ENCODE data around the gene LSP1. TPM values are rescaled to one million over a fixed set of nuclear protein-coding genes. Genes with fewer than 3 reads are reported as not detected.

LSP1 gene
- total and polyA plus RNA-seq, 5 donors: 7.6 to 18.3 (median 13.8) TPM

DNA sequence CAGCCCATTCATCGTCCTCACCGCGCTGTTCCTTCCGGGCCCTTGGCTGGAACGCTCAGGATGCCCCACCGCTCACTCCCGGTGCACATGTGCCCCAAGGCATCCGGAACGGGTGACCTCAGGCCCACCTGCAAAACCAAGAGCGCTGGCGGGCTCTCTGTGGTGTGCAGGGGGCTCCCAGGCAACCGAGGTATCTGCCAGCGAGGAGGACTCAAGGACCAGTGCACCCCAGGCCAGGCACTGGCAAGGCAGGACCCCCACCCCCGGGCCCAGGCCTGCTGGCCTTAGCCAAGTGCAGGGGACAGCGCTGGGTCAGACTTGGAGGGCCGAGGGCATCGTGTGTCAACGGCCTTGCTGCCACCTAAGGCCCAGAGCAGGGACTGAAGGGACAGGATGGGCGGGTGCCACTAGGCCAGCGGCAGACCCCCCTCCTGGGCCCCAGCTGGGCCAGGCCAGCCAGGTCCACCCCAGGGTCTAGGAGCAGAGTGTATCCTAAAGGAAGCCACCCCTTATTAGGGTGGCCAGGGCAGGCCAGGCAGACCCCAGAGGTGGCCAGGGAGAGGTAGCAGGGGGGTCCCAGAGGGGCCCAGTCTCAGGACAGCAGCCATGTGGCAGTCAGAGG is 75.1 kb downstream of the LSP1 start:
- no peaks in the 10 kb centered on the region for H3K4me1 ChIP-seq (ENCODE audit: control insufficient read depth, insufficient read depth, low read length)
- no peaks in the 10 kb centered on the region for H3K27me3 ChIP-seq (ENCODE audit: control insufficient read depth, insufficient read depth)
- DNase-seq (no peak), ATAC-seq (peak in 1 of 2 donors; percentile 8)
- no peaks in the 10 kb centered on the region for H3K9me3 ChIP-seq (ENCODE audit: control insufficient read depth, low read length)
- intact Hi-C loops (cut with DNase I): loop anchor here in 1 of 4 donors (10.0 kb wide), 1 partner anchor 217 kb away; no protein-coding TSS in a partner anchor
- H3K27ac ChIP-seq (ENCODE audit: low read length): peak overlapping the region; percentile 19
- no peak overlapping the region for H3K4me3 ChIP-seq (ENCODE audit: low read length)
- 65% methylated on average over 20 of the region's 20 CpGs for WGBS

DNA sequence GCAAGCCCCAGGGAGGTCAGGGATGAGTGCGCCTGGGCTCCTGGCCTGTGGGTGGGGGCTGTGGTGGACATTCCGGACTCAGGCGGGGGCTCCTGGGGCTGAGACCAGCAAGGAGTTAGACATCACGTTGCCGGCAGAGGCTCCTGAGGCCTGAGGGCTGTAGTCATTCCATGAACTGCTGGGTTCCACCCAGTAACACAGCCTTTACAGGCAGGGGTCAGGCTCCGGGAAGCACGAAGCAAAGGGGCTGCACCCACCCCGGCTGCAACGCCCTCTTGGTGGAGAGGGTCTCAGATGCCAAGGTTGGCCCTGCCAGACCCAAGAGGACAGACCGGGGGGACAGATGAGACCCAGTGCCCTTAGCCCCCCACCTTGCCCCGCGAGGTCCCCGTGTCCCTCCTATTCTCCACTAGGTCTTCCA is 75.6 kb downstream of the LSP1 start:
- 82% methylated on average over 13 of the region's 13 CpGs for WGBS
- no peaks in the 10 kb centered on the region for H3K27me3 ChIP-seq (ENCODE audit: control insufficient read depth, insufficient read depth)
- no peaks in the 10 kb centered on the region for H3K4me1 ChIP-seq (ENCODE audit: control insufficient read depth, insufficient read depth, low read length)
- no peaks in the 10 kb centered on the region for H3K9me3 ChIP-seq (ENCODE audit: control insufficient read depth, low read length)
- DNase-seq: peak in 2 of 3 donors; percentile 58 to 60
- H3K27ac ChIP-seq (ENCODE audit: low read length): no peak overlapping the region
- no peak for ATAC-seq
- intact Hi-C loops (cut with DNase I): loop anchor here in 1 of 4 donors (10.0 kb wide), 1 partner anchor 216 kb away; no protein-coding TSS in a partner anchor
- no peak overlapping the region for H3K4me3 ChIP-seq (ENCODE audit: low read length)

DNA sequence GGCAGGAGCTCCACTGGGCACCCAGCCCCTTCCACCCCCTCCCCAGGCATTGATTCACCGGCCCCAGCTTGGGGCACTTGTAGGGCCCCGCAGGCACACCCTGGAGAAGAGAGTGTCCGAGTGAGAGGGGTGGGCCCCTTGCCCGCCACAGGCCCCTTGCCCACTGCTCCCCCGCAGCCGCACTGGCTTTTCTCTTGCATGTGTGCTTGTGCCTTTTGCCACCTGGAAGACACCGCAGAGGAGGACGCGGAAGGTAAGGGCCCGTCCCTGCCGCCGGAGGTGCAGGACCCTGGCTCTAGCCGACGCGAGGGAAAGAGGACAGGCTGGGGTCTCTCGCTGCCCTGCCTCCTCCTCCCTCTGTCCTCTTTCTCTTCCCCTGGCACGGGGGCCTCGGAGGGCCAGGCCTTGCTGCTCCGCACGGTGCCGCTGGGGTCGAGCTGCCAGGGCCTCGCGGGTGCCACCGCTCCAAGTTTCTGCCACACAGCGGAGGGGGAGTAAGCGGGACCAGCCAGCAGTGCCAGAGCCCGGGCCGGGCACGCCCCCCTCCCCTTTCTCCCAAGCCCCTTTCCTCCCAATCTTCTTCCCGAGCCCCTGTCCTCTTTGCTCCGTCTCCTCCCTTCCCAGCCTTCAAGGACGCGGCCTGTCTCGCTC is 76.1 kb downstream of the LSP1 start:
- DNase-seq (peak in 2 of 3 donors; percentile 44 to 70), ATAC-seq (no peak)
- intact Hi-C loops (cut with DNase I): loop anchor here in 1 of 4 donors (10.0 kb wide), 1 partner anchor 216 kb away; no protein-coding TSS in a partner anchor
- Histone ChIP-seq H3K27me3 (ENCODE audit: control insufficient read depth, insufficient read depth) (no peaks in the 10 kb centered on the region), H3K9me3 (ENCODE audit: control insufficient read depth, low read length) (no peaks in the 10 kb centered on the region), H3K4me3 (ENCODE audit: low read length) (no peak overlapping the region), H3K4me1 (ENCODE audit: control insufficient read depth, insufficient read depth, low read length) (no peaks in the 10 kb centered on the region), H3K27ac (ENCODE audit: low read length) (no peak overlapping the region)
- WGBS: 91% methylated on average over 35 of the region's 35 CpGs

DNA sequence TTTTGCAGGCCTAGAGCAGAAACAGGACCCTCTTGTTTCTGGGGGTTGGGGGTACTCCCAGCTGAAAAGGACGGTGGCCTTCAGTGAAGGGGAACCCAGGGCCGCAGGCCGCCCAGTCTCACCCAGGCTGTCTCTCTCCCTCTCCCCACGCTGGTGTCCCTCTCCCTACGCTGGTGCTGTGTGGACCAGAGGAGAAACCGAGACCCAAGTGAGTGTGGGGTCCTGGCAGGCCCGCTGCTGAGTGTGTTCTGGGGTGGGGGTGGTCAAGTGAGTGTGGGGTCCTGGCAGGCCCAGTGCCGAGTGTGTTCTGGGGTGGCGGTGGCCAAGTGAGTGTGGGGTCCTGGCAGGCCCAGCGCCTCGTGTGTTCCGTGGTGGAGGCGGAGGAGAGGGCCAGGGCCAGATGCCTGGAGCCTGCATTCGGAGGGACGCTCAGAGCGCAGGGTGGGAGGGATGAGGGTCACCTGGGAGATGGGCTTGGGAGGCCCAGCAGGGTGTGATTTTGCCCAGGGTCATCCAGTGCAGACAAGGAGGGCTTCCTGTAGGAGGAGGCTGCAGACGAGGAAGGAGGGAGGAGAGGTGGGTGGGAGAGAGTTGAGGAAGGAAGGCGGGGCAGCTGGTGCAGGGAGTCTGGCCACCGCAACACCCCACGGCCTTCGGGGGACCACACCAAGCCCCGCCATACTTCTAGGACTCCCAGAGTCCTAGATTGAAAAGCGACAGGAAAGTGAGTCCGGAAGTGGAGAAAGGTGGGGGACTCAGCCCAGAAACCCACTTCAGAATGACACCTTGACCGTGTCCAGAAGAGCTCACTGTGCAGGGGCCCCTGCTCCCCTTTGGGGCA is 77.0 kb downstream of the LSP1 start:
- intact Hi-C loops (cut with DNase I): loop anchor here in 1 of 4 donors (10.0 kb wide), 1 partner anchor 215 kb away; no protein-coding TSS in a partner anchor
- peak in 2 of 3 donors; percentile 29 to 35 for DNase-seq

DNA sequence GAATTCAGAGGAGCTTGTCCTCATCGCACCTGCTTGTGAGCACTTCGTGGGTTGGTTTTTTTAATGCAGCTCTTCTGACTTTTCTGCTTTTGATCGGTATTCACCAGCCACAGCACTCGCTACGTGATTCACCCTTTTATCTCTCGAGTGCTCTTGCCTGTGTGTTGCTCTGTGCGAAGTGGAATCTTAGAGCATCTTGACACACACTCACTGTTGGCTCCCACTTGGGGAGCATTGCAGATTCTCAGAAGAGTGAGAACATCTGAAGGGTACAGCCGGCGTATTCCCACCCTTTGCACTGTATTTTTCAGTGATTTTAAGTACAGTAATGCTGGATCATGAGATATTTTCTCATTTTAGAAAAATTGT is 77.6 kb downstream of the LSP1 start:
- 66% methylated on average over 9 of the region's 9 CpGs for WGBS
- no peaks in the 10 kb centered on the region for H3K4me1 ChIP-seq (ENCODE audit: control insufficient read depth, insufficient read depth, low read length)
- no peak for ATAC-seq

More for the DNA sequence above, 77.0 kb downstream of the LSP1 start:
- Histone ChIP-seq H3K27ac (ENCODE audit: low read length) (no peak overlapping the region), H3K4me3 (ENCODE audit: low read length) (no peak overlapping the region), H3K4me1 (ENCODE audit: control insufficient read depth, insufficient read depth, low read length) (no peaks in the 10 kb centered on the region), H3K9me3 (ENCODE audit: control insufficient read depth, low read length) (no peaks in the 10 kb centered on the region), H3K27me3 (ENCODE audit: control insufficient read depth, insufficient read depth) (no peaks in the 10 kb centered on the region)
- no peak for ATAC-seq
- WGBS: 89% methylated on average over 25 of the region's 25 CpGs

DNA sequence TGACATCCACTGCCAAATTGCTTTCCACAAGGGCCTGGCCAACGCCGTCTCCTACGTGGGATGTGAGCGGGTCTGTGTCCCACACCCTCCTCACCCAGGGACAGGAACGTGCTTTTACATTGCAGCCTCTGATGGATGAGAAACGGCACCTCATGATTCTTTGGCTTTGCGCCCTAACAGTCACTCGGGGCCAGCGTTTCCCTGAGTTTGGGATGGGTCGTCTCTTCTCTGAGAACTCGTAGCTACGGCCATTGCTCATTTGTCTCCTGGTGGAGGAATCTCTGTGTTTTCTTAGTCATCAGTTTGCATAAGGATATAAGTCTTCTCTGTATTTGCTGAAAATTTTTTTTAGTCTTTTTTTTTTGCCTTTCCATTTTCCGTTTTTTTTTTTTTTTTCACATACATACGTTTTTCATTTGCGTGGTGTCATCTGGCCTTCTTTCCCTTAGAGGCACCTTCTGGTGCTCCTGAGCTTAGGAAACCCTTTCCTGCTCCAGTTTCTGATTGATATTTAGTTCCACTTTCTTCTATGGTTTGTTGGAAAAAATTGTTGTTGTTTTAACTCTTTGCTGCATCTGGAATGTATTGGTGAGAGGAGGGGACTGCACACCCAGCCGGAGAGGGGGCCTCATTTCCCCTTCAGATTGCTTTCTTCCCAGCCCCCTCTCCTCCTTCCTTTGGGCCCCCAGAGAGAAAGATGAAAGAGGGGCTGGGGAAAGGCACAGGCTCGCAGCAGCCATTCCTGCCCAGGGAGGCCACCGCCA is 78.6 kb downstream of the LSP1 start:
- intact Hi-C loops (cut with DNase I): no loop called here
- 43% methylated on average over 18 of the region's 18 CpGs for WGBS
- no peaks in the 10 kb centered on the region for H3K4me1 ChIP-seq (ENCODE audit: control insufficient read depth, insufficient read depth, low read length)
- peak; percentile 63 to 84 (median 81) for DNase-seq
- H3K27ac ChIP-seq (ENCODE audit: low read length): peak overlapping the region; percentile 43
- no peaks in the 10 kb centered on the region for H3K27me3 ChIP-seq (ENCODE audit: control insufficient read depth, insufficient read depth)
- no peaks in the 10 kb centered on the region for H3K9me3 ChIP-seq (ENCODE audit: control insufficient read depth, low read length)
- peak; percentile 25 to 42 for ATAC-seq
- no peak overlapping the region for H3K4me3 ChIP-seq (ENCODE audit: low read length)

More for the DNA sequence above, 77.6 kb downstream of the LSP1 start:
- Histone ChIP-seq H3K27ac (ENCODE audit: low read length) (no peak overlapping the region), H3K4me3 (ENCODE audit: low read length) (no peak overlapping the region), H3K27me3 (ENCODE audit: control insufficient read depth, insufficient read depth) (no peaks in the 10 kb centered on the region), H3K9me3 (ENCODE audit: control insufficient read depth, low read length) (no peaks in the 10 kb centered on the region)
- no peak for DNase-seq
- intact Hi-C loops (cut with DNase I): no loop called here

DNA sequence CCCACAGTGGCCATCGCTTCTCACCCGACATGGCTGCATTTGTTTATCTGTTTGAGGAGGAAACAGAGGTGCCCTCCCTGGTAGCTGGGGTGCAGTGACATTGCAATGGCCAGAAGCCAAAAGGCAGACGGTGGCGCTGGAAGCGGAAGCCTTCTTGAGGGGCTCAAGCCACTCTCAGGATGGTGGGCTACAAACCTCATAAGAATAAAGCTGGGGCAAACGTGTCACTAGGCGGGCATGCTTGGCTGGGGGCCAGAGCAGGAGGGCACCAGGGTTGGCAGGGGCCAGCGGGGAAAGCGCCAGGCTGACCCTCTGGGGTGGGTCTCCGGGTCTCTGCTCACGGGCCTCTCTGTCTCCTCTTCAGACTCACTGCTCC is 79.2 kb downstream of the LSP1 start:
- intact Hi-C loops (cut with DNase I): no loop called here
- WGBS: 87% methylated on average over 11 of the region's 11 CpGs
- ATAC-seq: no peak

DNA sequence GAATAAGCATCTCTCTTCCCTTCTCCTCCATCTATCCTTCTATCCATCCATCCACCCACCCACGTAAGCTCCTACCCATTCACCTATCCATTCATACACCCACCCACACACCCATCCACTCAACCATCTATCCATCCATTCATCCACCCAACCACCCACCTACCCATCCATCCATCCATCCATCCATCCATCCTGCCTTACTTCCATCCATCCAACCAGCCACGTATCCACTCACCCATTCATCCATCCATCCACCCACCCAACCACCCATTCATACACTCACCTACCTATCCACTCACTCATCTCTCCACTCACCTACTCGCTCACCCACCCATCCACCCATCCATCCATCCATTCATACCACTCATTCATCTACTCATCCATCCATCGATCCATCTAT is 79.8 kb downstream of the LSP1 start:
- no peak for DNase-seq
- WGBS: 98% methylated on average over 4 of the region's 4 CpGs
- H3K27me3 ChIP-seq (ENCODE audit: control insufficient read depth, insufficient read depth): no peaks in the 10 kb centered on the region
- H3K9me3 ChIP-seq (ENCODE audit: control insufficient read depth, low read length): no peaks in the 10 kb centered on the region
- no peaks in the 10 kb centered on the region for H3K4me1 ChIP-seq (ENCODE audit: control insufficient read depth, insufficient read depth, low read length)
- ATAC-seq: no peak
- no peak overlapping the region for H3K27ac ChIP-seq (ENCODE audit: low read length)
- H3K4me3 ChIP-seq (ENCODE audit: low read length): no peak overlapping the region
- intact Hi-C loops (cut with DNase I): no loop called here

More for the DNA sequence above, 79.2 kb downstream of the LSP1 start:
- Histone ChIP-seq H3K27me3 (ENCODE audit: control insufficient read depth, insufficient read depth) (no peaks in the 10 kb centered on the region), H3K4me1 (ENCODE audit: control insufficient read depth, insufficient read depth, low read length) (no peaks in the 10 kb centered on the region), H3K27ac (ENCODE audit: low read length) (peak overlapping the region; percentile 43), H3K4me3 (ENCODE audit: low read length) (no peak overlapping the region), H3K9me3 (ENCODE audit: control insufficient read depth, low read length) (no peaks in the 10 kb centered on the region)
- DNase-seq: peak in 2 of 3 donors; percentile 40 to 57

DNA sequence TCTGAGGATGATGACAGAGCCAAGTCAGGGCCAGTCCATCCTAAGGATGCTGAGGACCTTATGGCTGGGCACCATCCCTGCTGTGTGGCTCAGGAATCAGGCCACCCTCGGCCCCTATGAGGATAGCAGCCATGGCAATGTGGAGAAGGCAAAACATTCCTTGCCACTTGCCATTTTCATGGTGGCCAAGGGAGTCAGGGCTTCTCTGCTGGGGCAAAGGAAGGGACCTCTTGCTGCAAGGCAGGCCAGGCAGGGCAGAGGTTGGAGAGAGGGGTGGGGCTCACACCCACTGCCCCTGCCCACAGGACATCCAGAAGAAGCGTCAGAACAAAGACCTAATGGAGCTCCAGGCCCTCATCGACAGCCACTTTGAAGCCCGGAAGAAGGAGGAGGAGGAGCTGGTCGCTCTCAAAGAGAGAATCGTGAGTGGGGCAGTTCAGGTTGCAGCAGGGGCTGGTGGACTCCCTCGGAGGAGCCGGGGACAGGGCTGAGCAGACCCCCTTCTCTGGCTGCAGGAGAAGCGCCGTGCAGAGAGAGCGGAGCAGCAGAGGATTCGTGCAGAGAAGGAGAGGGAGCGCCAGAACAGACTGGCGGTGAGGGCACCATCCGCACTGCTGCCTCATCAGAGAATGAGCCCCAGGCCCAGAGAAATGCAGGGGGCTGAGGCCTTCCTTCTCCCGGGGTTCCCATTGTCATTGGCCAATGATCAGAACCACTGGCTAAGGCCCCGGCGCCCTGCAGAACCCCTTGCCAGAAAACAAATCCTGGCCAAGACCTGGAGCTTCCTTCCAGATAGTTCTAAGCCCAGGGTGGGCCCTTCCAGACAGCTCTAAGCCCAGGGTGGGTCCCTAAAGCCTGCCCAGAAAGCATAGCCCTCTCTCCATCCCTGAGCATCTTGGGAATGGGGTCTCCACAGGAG is 80.8 kb downstream of the LSP1 start:
- peak in 2 of 3 donors; percentile 33 to 37 for DNase-seq
- intact Hi-C loops (cut with DNase I): no loop called here
- H3K4me1 ChIP-seq (ENCODE audit: control insufficient read depth, insufficient read depth, low read length): no peaks in the 10 kb centered on the region

More for the DNA sequence above, 80.8 kb downstream of the LSP1 start:
- Histone ChIP-seq H3K27me3 (ENCODE audit: control insufficient read depth, insufficient read depth) (no peaks in the 10 kb centered on the region), H3K27ac (ENCODE audit: low read length) (no peak overlapping the region), H3K4me3 (ENCODE audit: low read length) (no peak overlapping the region), H3K9me3 (ENCODE audit: control insufficient read depth, low read length) (no peaks in the 10 kb centered on the region)
- ATAC-seq: no peak
- WGBS: 88% methylated on average over 18 of the region's 18 CpGs

Data from right cardiac atrium (tissue), 5 donors.